Adipocyte (in vitro differentiated cells): ENCODE measurements around the gene RFTN1.

Experiments used
- DNase-seq: peaks from one replicate; pipeline ENCODE4 v3.0.0-alpha.2; 2015; ENCODE audit warnings: low read depth
- H3K27me3 ChIP-seq: replicated peaks from 2 replicates; pipeline ENCODE4 v1.7.0; 2013; ENCODE audit warnings: mild to moderate bottlenecking, low read length, moderate library complexity; ENCODE audit not compliant: control insufficient read depth, insufficient read depth
- H3K36me3 ChIP-seq: 2 replicates; pipeline ENCODE4 v1.7.0; 2013; ENCODE audit warnings: low read length, mild to moderate bottlenecking, moderate library complexity; ENCODE audit not compliant: control insufficient read depth, insufficient read depth, severe bottlenecking
- H3K4me1 ChIP-seq: 2 replicates; pipeline ENCODE4 v1.7.0; 2013; ENCODE audit warnings: mild to moderate bottlenecking, low read length, moderate library complexity; ENCODE audit not compliant: control insufficient read depth, insufficient read depth
- H3K4me3 ChIP-seq: 2 replicates; pipeline ENCODE4 v1.7.0; 2013; ENCODE audit warnings: mild to moderate bottlenecking, low read length, moderate library complexity
- H3K9ac ChIP-seq: 2 replicates; pipeline ENCODE4 v1.7.0; 2013; ENCODE audit warnings: mild to moderate bottlenecking, low read length, moderate library complexity
- H3K9me3 ChIP-seq: 2 replicates; pipeline ENCODE4 v1.7.0; 2013; ENCODE audit warnings: mild to moderate bottlenecking, low read length, moderate library complexity; ENCODE audit not compliant: control insufficient read depth

Gene RFTN1

DNA sequence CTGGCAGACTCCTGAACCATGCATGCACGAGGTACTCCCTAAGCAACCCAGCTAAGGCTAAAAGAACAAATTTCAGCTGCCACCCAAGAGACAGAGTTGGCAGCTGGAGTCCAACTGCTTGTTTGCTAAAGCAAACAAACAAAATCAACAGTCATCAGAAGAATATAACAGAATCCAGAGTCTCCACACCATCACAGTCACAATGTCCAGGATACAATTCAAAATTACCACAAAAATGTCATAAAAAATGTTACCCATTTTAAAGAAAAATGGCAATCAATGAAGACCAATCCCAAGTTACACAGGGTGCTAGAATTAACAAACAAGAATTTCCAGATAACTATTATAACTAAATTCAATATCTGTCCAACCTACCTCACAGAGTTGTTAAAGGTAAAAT is 42.9 kb downstream of the RFTN1 start:
- Histone ChIP-seq H3K9me3 (peaks cover 7% of the 10 kb centered on the region), H3K27me3 (no peaks in the 10 kb centered on the region), H3K9ac (no peak overlapping the region), H3K36me3 (peaks cover 27% of the 10 kb centered on the region), H3K4me3 (no peak overlapping the region), H3K4me1 (peaks cover 10% of the 10 kb centered on the region)
- no peak for DNase-seq

DNA sequence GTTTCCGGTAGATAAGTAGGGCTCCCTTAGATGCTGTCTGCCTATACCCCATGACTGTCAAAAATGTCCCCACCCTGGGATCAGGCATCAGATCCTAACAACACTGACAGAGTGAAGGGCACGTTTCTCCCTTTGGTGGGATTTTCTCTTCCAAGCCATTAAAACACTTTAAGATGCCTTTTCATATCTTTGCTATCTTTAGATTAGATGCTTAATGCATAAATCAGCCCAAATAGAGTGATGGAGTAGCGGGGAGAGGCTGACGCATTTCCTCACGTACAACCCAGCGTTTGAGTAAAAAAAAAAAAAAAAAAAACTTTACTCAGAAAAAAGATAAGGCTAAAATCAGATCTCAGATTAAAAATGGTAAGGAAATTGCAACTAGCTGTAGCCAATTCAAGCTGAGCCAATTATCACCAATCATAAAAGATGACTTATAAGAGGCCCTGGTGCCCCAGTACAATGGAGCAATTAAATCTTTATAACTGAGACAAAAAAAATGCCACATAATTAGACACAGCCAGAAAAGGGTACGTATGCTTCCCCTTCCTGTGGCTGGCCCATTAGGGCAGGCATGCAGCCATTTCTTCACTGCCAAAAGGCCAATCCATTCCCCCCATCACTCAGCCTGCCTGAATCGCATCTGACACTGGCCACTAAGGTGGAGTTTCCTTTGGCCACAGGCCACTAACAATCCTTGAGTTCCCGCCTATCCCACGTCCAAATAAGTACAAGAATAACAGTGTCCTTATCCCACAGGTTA is 45.0 kb downstream of the RFTN1 start:
- H3K9me3 ChIP-seq = peaks cover 7% of the 10 kb centered on the region
- DNase-seq = no peak
- H3K9ac ChIP-seq = no peak overlapping the region
- H3K4me3 ChIP-seq = no peak overlapping the region
- peaks cover 27% of the 10 kb centered on the region for H3K36me3 ChIP-seq
- no peaks in the 10 kb centered on the region for H3K27me3 ChIP-seq
- peaks cover 14% of the 10 kb centered on the region for H3K4me1 ChIP-seq

GRCh38 chr3:16468002-16468335 is 45.5 kb downstream of the RFTN1 start:
- Histone ChIP-seq H3K4me3 (no peak overlapping the region), H3K4me1 (peaks cover 14% of the 10 kb centered on the region), H3K9ac (no peak overlapping the region), H3K9me3 (peaks cover 7% of the 10 kb centered on the region), H3K36me3 (peaks cover 27% of the 10 kb centered on the region), H3K27me3 (no peaks in the 10 kb centered on the region)
- DNase-seq = no peak

- Histone ChIP-seq H3K9me3 (peaks cover 7% of the 10 kb centered on the region), H3K9ac (no peak overlapping the region), H3K4me3 (no peak overlapping the region), H3K36me3 (peaks cover 25% of the 10 kb centered on the region), H3K4me1 (peaks cover 14% of the 10 kb centered on the region), H3K27me3 (no peaks in the 10 kb centered on the region)
- no peak for DNase-seq
Observed at GRCh38 chr3:16467393-16467792, 46.1 kb downstream of the RFTN1 start.

DNA sequence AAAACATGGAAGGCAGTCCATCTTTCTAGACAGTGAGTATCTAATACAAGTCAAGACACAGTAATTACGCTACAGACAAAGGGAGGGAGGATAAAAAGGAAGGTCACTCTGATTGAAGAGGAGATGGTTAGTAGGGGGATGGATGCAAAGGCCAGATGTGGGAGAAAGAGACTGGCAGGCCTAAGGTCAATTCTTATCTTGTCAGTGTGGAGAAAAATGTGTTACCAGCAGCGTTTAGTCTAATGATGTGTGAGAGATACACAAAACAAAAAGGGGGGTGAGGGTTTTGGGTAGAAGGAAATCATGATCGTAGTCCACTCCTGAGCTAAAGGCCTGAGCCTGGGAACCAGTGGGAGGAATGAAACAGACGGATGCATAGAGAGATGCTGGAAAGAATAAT is 46.7 kb downstream of the RFTN1 start:
- DNase-seq = no peak
- no peak overlapping the region for H3K9ac ChIP-seq
- peaks cover 21% of the 10 kb centered on the region for H3K36me3 ChIP-seq
- no peaks in the 10 kb centered on the region for H3K27me3 ChIP-seq
- H3K4me3 ChIP-seq = no peak overlapping the region
- peaks cover 14% of the 10 kb centered on the region for H3K4me1 ChIP-seq
- peaks cover 7% of the 10 kb centered on the region for H3K9me3 ChIP-seq

GRCh38 chr3:16464511-16465148 is 48.9 kb downstream of the RFTN1 start:
- Histone ChIP-seq H3K9ac (no peak overlapping the region), H3K9me3 (no peaks in the 10 kb centered on the region), H3K36me3 (peaks cover 4% of the 10 kb centered on the region), H3K4me1 (peaks cover 14% of the 10 kb centered on the region), H3K27me3 (no peaks in the 10 kb centered on the region), H3K4me3 (peak overlapping the region; percentile 16)
- no peak for DNase-seq

GRCh38 chr3:16463914-16464313 is 49.6 kb downstream of the RFTN1 start:
- Histone ChIP-seq H3K9ac (no peak overlapping the region), H3K4me1 (peaks cover 14% of the 10 kb centered on the region), H3K36me3 (no peaks in the 10 kb centered on the region), H3K27me3 (no peaks in the 10 kb centered on the region), H3K4me3 (peak overlapping the region; percentile 16), H3K9me3 (no peaks in the 10 kb centered on the region)
- DNase-seq = no peak

GRCh38 chr3:16463119-16463518 is 50.4 kb downstream of the RFTN1 start:
- no peaks in the 10 kb centered on the region for H3K27me3 ChIP-seq
- no peak for DNase-seq
- H3K9ac ChIP-seq = no peak overlapping the region
- H3K4me3 ChIP-seq = no peak overlapping the region
- H3K36me3 ChIP-seq = no peaks in the 10 kb centered on the region
- peaks cover 14% of the 10 kb centered on the region for H3K4me1 ChIP-seq
- H3K9me3 ChIP-seq = no peaks in the 10 kb centered on the region

DNA sequence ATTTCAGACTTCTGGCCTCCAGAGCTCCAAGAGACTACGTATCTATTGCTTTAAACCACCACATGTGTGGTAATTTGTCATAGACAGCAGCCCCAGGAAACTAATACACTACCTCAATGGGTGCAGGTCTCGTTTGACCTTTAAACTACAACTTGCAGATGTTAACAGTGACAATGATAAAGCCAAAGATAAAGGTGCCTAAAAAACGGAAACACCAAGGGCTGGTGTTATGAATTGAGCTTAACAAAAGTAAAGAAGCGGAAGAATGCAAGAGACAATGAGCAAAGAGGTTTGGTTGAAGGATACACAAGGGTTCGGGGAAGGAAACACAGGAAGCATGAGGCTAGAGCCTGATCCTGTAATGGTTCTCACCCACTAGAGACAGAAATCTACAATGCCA is 50.8 kb downstream of the RFTN1 start:
- H3K36me3 ChIP-seq = no peaks in the 10 kb centered on the region
- no peak for DNase-seq
- no peaks in the 10 kb centered on the region for H3K9me3 ChIP-seq
- H3K4me1 ChIP-seq = peaks cover 14% of the 10 kb centered on the region
- no peak overlapping the region for H3K4me3 ChIP-seq
- no peaks in the 10 kb centered on the region for H3K27me3 ChIP-seq
- H3K9ac ChIP-seq = no peak overlapping the region

DNA sequence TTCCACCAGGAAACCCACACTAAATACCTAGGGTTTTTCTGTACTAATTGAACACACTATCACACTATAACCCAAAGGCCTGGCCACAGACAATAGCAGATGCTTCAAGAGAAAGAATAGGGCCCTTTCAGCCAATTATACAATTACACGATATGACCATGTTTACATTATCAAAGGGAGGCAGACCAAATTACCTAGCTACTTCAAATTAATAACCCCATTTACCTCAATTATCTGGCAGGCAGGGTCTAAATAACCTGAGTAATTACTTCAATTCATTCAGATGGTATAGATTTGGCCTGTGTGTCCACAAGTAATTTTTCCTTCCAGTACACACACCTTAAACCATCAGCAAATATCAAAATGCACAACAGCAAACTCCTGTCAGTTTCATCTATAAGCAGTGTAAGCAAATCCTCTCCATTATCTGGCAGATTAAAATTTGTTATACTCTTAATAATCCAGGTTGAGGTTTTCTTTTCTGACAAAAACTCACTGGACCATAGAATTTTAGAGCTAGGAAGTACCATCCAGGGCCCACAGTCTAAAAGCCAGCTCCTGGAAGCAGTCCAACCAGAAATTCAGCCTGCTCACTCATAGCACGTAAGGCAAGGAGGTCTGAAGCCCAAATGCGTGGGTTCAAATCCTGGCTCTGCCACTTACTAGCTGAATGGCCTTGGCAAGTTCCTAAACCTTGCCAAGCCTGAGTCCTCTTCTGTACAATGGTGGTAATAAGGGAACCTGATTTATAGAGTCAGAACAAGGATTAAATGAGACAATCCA is 51.8 kb downstream of the RFTN1 start:
- Histone ChIP-seq H3K9me3 (no peaks in the 10 kb centered on the region), H3K36me3 (no peaks in the 10 kb centered on the region), H3K4me1 (peaks cover 19% of the 10 kb centered on the region), H3K9ac (no peak overlapping the region), H3K4me3 (no peak overlapping the region), H3K27me3 (no peaks in the 10 kb centered on the region)
- no peak for DNase-seq

DNA sequence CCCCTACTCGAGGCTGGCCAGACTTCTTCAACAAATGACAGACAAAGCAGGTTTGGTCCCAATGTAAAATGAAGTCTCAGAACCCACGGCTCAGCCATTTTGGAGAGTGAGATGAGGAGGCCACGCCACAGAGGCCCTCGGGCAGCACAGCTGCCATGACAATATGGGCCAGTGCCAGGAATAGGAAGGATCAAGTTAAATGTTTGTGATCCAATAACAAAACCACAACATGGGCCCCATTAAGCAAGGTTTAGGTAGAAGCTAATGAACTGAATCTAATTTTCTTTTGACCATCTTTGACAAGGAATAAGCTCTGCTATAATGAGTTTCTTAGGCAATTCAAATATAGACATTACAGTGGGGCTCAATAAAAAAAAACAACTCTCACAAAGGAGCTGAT is 52.6 kb downstream of the RFTN1 start:
- no peaks in the 10 kb centered on the region for H3K9me3 ChIP-seq
- DNase-seq = no peak
- H3K4me1 ChIP-seq = peaks cover 19% of the 10 kb centered on the region
- no peaks in the 10 kb centered on the region for H3K27me3 ChIP-seq
- no peak overlapping the region for H3K9ac ChIP-seq
- H3K4me3 ChIP-seq = no peak overlapping the region
- no peaks in the 10 kb centered on the region for H3K36me3 ChIP-seq
